ENCODE data around the gene SLC25A4.
"Not testable (repeated sequence)": the region's sequence is repeated elsewhere in the genome, so short reads cannot be mapped to it uniquely, and the experiment has no call there.

The SLC25A4 gene

DNA sequence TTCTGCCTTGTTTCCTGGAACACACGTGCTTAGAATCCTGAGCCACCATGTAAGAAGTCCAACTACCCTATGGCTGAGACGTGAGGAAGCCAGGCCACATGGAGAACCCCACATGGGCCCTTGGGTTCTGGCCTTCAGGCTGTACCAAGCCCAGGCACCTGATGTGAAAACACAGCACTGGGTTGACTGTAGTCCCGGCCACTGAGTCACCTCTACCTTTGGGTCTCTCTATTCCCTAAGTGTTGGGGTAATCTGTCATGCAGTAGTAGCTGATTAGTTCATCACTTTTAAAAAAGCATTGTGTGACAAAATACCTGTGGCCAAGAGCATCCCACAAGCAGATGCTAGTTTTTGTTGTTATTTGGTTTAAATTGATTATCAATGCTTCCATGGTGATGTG lies 36.4 kb downstream of the SLC25A4 start:
- no peak for DNase-seq (ENCODE audit: low read depth in 3 of 3)

GRCh38 chr4:185182239-185182638 lies 39.2 kb downstream of the SLC25A4 start:
- no peak for DNase-seq (ENCODE audit: low read depth in 3 of 3)

- DNase-seq (ENCODE audit: low read depth in 3 of 3), result peak; percentile 45 to 62 (median 52)
Measured at GRCh38 chr4:185183622-185184281, 40.7 kb downstream of the SLC25A4 start.

GRCh38 chr4:185186769-185187168 lies 43.7 kb downstream of the SLC25A4 start:
- DNase-seq (ENCODE audit: low read depth in 3 of 3), result no peak

GRCh38 chr4:185189606-185190305 lies 46.7 kb downstream of the SLC25A4 start:
- DNase-seq (ENCODE audit: low read depth in 3 of 3), result no peak

DNA sequence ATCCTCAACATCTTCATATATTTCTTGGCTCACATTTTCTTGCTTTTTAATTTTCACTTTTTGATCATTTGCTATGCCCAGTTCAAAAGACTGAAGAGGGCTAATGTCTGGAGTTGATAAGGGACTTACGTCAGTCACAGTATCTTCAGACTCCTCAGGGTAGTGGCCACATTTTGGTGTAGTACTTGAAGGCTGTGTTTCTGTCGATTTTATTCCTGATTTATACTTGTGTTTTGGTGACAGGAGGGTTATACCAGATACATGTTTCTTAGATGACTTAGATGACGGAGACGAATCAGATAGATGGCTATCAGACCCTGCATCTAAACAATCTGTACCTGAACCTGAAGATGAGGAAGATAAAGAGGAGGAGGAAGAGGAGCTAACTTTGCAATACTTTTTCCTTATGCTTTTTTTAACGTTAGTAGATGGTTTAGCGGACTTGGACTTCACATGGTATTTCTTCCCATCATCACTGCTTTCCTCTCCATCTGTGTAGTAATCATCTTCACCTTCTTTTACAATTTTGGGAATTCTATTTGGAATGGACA lies 47.3 kb downstream of the SLC25A4 start:
- no peak for DNase-seq (ENCODE audit: low read depth in 3 of 3)

DNA sequence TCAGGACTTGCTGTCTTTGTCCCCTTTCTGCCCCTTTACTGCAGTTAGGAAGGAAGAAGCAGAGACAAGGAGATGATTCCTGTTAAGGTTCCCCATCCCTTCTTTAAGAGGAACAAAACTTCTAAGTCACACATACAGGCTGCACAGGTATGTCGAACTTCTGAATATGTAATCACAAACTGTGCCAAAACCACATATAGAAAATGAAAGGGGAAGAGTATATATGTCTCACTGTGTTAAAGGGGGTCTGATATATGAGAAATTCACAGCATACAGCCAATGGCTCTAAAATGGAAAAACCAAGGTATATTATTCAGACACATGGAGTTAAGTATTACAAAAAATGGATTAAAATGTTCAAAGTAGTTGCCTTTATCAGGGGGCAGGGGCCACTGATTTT lies 49.0 kb downstream of the SLC25A4 start:
- DNase-seq (ENCODE audit: low read depth in 3 of 3), result no peak

DNA sequence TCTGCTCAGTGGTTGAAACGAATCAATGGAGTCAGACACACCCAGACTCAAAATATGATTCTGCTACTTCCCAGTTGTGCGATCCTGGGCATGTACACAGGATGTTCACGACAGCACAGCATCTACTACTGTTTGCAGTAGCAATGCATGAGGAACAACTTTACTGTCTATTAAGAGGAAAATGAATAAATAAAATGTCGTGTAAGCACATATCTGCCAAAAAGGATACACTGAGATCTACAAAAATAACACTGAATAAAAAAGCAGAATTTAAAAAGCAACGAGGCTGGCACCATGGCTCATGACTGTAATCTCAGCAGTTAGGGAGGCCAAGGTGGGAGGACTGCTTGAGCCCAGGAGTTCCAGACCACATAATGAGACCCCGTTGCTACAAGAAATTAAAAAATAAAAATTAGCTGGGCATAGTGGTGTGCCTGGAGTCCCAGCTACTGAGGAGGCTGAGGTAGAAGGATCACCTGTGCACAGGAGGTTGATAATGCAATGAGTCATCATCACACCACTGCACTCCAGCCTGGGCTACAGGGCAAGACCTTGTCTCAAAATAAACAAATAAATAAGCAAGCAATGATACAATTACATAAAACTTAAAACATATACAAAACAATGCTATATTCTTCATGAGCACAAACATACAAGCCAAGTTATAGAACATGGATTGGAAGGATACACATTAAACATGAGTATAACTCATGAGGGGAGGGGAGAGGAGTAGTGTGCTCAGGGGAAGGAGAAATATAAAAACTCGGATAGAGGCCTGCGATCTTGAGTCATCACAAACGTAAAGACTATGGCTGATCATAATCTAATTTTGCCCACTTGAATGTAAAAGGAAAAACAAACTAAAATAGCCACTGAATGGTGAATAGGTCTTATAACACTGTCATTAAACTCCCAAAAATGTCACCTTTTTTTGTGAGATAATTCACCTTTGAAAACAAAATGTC lies 52.1 kb downstream of the SLC25A4 start:
- no peak for DNase-seq (ENCODE audit: low read depth in 3 of 3)

GRCh38 chr4:185196437-185196836 lies 53.4 kb downstream of the SLC25A4 start:
- no peak for DNase-seq (ENCODE audit: low read depth in 3 of 3)

- not testable (repeated sequence) for DNase-seq (ENCODE audit: low read depth in 3 of 3)
Measured at GRCh38 chr4:185198189-185198588, 55.1 kb downstream of the SLC25A4 start.

All from stimulated activated CD4-positive, alpha-beta T cell treated with anti-CD3 and anti-CD28 coated beads, TNF-alpha, amount 100 ng/mL, for 24 hours (primary cell).